Endothelial cell of umbilical vein (primary cell): ENCODE results near the gene TEX53. TPM values are rescaled to one million over a fixed set of nuclear protein-coding genes. Genes with fewer than 3 reads are reported as not detected.

Experiments used
- BruUV-seq: library from RNA; stranded (reverse); fragments of 400-500 nt; replicated peaks from 2 replicates; lab custom pipeline; 2021; lab: Mats Ljungman, UMichigan
- CTCF ChIA-PET: fragments of 300-600, 350-600 bp; sonication (Branson Sonifier 250); formaldehyde crosslinking; loops from one replicate; lab custom pipeline; 2021; ENCODE audit warnings: antibody characterized with exemption, inconsistent platforms; lab: Charles Lee
- POLR2A ChIA-PET: fragments of 300-600, 350-600 bp; sonication (Branson Sonifier 250); formaldehyde crosslinking; loops from one replicate; lab custom pipeline; 2021; ENCODE audit warnings: antibody characterized with exemption, inconsistent platforms; lab: Charles Lee
- DNase-seq: peaks from one replicate; pipeline ENCODE4 v3.0.0-alpha.2; 2011; ENCODE audit warnings: low read depth, low spot score
- FAIRE-seq: peaks from 2 replicates; lab custom pipeline; 2011; peaks lifted over from hg19 to GRCh38; lab: Jason Lieb, UNC
- H2AFZ ChIP-seq: 2 replicates; pipeline ENCODE4 v1.6.0; 2012; ENCODE audit warnings: low read depth, low read length, control low read depth, inconsistent platforms
- H3K27ac ChIP-seq: 2 replicates; pipeline ENCODE4 v1.5.1; 2011; ENCODE audit warnings: low read depth, mild to moderate bottlenecking, control low read depth, low read length, moderate library complexity; ENCODE audit not compliant: insufficient read depth
- H3K27me3 ChIP-seq, 2 experiments: 2 replicates each; pipeline versions ENCODE4 v1.6.0 to v1.6.1; 2011; ENCODE audit warnings: low read length in 2 of 2, mixed read lengths in 1 of 2; ENCODE audit not compliant: control insufficient read depth in 2 of 2, insufficient read depth in 2 of 2
- H3K36me3 ChIP-seq, 2 experiments: 2 replicates in 1 of 2; 3 replicates in 1 of 2; pipeline ENCODE4 v1.5.1; 2011; ENCODE audit warnings: low read length in 2 of 2, mild to moderate bottlenecking in 1 of 2, moderate library complexity in 1 of 2; ENCODE audit not compliant: control insufficient read depth in 2 of 2, insufficient read depth in 2 of 2; ENCODE audit errors: extremely low read depth in 1 of 2
- H3K4me1 ChIP-seq: 3 replicates; pipeline ENCODE4 v1.5.1; 2011; ENCODE audit warnings: mild to moderate bottlenecking, low read length; ENCODE audit not compliant: control insufficient read depth, insufficient read depth; ENCODE audit errors: extremely low read depth
- H3K4me2 ChIP-seq: 2 replicates; pipeline ENCODE4 v1.6.1; 2011; ENCODE audit warnings: low read length, control low read depth, mixed read lengths; ENCODE audit not compliant: insufficient read depth
- H3K4me3 ChIP-seq, 3 experiments: fragments of 200-600 bp in 1 of 3; sonication (generic), shearing (Covaris generic) in 1 of 3; replicated peaks in 1 of 3; 2 replicates each; pipeline ENCODE4 v1.5.1; 2011 to 2016; ENCODE audit warnings: control low read depth in 3 of 3, low read length in 3 of 3, mild to moderate bottlenecking in 2 of 3, inconsistent platforms in 1 of 3, low read depth in 1 of 3, moderate library complexity in 1 of 3; ENCODE audit not compliant: insufficient read depth in 1 of 3
- H3K79me2 ChIP-seq: 2 replicates; pipeline ENCODE4 v1.6.0; 2012; ENCODE audit warnings: low read length, inconsistent platforms; ENCODE audit not compliant: control insufficient read depth, insufficient read depth
- H3K9ac ChIP-seq: replicated peaks from 2 replicates; pipeline ENCODE3; 2011; ENCODE audit warnings: low read length, control low read depth; ENCODE audit not compliant: insufficient read depth; ENCODE audit errors: extremely low read depth
- H3K9me1 ChIP-seq: replicated peaks from 3 replicates; pipeline ENCODE4 v1.6.0; 2011; ENCODE audit warnings: mild to moderate bottlenecking, low read length; ENCODE audit not compliant: control insufficient read depth, insufficient read depth; ENCODE audit errors: extremely low read depth
- H3K9me3 ChIP-seq: replicated peaks from 2 replicates; pipeline ENCODE4 v1.5.1; 2012; ENCODE audit warnings: low read length, inconsistent platforms; ENCODE audit not compliant: control insufficient read depth, insufficient read depth
- H4K20me1 ChIP-seq: replicated peaks from 2 replicates; pipeline ENCODE3; 2011; ENCODE audit warnings: mild to moderate bottlenecking, low read length; ENCODE audit not compliant: control insufficient read depth, insufficient read depth; ENCODE audit errors: extremely low read depth
- EZH2 ChIP-seq: IDR thresholded peaks from 2 replicates; pipeline ENCODE4 v1.6.1; 2012; ENCODE audit warnings: borderline replicate concordance, low read depth, mild to moderate bottlenecking, moderate library complexity, low read length, inconsistent platforms; ENCODE audit not compliant: severe bottlenecking
- FOS ChIP-seq: IDR thresholded peaks from 2 replicates; pipeline ENCODE4 v1.6.1; 2011; ENCODE audit warnings: mild to moderate bottlenecking, low read length, moderate library complexity, borderline replicate concordance; ENCODE audit not compliant: insufficient read depth
- GATA2 ChIP-seq: IDR thresholded peaks from 2 replicates; pipeline ENCODE4 v1.7.0; 2011; ENCODE audit warnings: low read depth, mild to moderate bottlenecking, moderate library complexity, mixed read lengths, low read length; ENCODE audit not compliant: insufficient read length, insufficient read depth
- JUN ChIP-seq: IDR thresholded peaks from 2 replicates; pipeline ENCODE4 v1.6.1; 2011; ENCODE audit warnings: borderline replicate concordance, low read depth; ENCODE audit not compliant: insufficient read length, insufficient read depth
- MYC ChIP-seq: IDR thresholded peaks from one replicate; pipeline ENCODE4 v1.6.1; 2011; ENCODE audit warnings: mild to moderate bottlenecking, low read depth, low read length
- POLR2A ChIP-seq: IDR thresholded peaks from 2 replicates; pipeline ENCODE4 v1.6.1; 2012; ENCODE audit warnings: low read depth, mild to moderate bottlenecking, control low read depth, low read length
- POLR2AphosphoS5 ChIP-seq: IDR thresholded peaks from 2 replicates; pipeline ENCODE4 v1.6.1; 2012; ENCODE audit warnings: low read depth, mild to moderate bottlenecking, control low read depth, low read length, moderate library complexity; ENCODE audit not compliant: insufficient read depth
- dilution Hi-C: fragments of 300-500 bp; cut with MboI; formaldehyde crosslinking; loops from one replicate; pipeline ENCODE4 v1.15.0; 2019; ENCODE audit warnings: low sequenced_read_pairs; ENCODE audit not compliant: extremely low pct_ligation_motif_present
- intact Hi-C: fragments of 100-400 bp; cut with micrococcal nuclease; formaldehyde crosslinking; loops from one replicate; pipeline ENCODE4 v1.10.0; 2022
- polyA plus RNA-seq, 4 experiments: library from polyadenylated mRNA; depleted of rRNA in 3 of 4; stranded (reverse) in 3 of 4; unstranded in 1 of 4; fragments of >200 nt; gene quantifications; 2 replicates each; pipeline versions ENCODE4 v1.2.1 to v1.2.3, GENCODE V29; 2011 to 2012; ENCODE audit warnings: missing spikeins in 1 of 4
- total RNA-seq: library from RNA; stranded (reverse); gene quantifications from 2 replicates; pipeline ENCODE4 v1.2.3, GENCODE V29; 2021
- TF ChIP-seq, protein P1 (sequence below), 2 donors: IDR thresholded peaks; 1 replicate in 1 of 2; 2 replicates in 1 of 2; pipeline ENCODE4 v1.5.1; 2011; ENCODE audit warnings: low read length in 2 of 2, mild to moderate bottlenecking in 2 of 2, moderate library complexity in 2 of 2, control low read depth in 1 of 2, inconsistent platforms in 1 of 2, low read depth in 1 of 2; ENCODE audit not compliant: insufficient read depth in 1 of 2; ENCODE audit errors: extremely low read depth in 1 of 2
- TF ChIP-seq, protein P2 (sequence below): IDR thresholded peaks from 2 replicates; pipeline ENCODE4 v1.6.1; 2011; ENCODE audit not compliant: insufficient read depth, insufficient read length

TEX53 gene
- total and polyA plus RNA-seq, 2 donors (not counting 3 experiments of a cell fraction or from before 2014, with no cell fraction given), result not detected

DNA sequence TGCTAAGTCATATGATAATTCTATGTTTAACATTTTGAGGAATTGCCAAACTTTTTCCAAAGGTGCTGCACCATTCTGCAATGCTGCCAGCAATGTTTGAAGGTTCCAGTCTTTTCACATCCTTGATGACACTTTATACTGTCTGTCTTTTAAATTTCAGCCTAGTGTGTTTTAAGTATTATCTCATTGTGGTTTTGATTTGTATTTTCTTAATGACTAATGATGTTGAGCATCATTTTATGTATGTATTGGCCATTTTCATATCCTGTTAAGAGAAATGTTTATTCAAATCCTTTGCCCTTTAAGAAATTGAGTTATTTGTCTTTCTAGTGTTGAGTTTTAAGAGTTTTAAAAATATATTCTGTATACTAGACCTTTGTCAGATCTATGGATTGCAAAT lies 29.4 kb upstream of the TEX53 start:
- no peak for FAIRE-seq

More for the DNA sequence above, 29.4 kb upstream of the TEX53 start:
- no TSS peak for BruUV-seq
- dilution Hi-C loops, result no loop called here
- Histone ChIP-seq H2AFZ (no peak overlapping the region), H3K9me1 (no peaks in the 10 kb centered on the region), H4K20me1 (no peaks in the 10 kb centered on the region), H3K27ac (no peak overlapping the region), H3K9me3 (no peaks in the 10 kb centered on the region), H3K4me2 (no peak overlapping the region), H3K36me3 (no peaks in the 10 kb centered on the region), H3K79me2 (no peaks in the 10 kb centered on the region), H3K4me1 (peaks cover 12% of the 10 kb centered on the region), H3K4me3 (no peak overlapping the region), H3K9ac (no peak overlapping the region), H3K27me3 (no peaks in the 10 kb centered on the region)
- intact Hi-C loops, result loop anchor here (2.0 kb wide), 1 partner anchor 46 kb away; no protein-coding TSS in a partner anchor
- DNase-seq, result no peak
- TF ChIP-seq, protein P1, sequence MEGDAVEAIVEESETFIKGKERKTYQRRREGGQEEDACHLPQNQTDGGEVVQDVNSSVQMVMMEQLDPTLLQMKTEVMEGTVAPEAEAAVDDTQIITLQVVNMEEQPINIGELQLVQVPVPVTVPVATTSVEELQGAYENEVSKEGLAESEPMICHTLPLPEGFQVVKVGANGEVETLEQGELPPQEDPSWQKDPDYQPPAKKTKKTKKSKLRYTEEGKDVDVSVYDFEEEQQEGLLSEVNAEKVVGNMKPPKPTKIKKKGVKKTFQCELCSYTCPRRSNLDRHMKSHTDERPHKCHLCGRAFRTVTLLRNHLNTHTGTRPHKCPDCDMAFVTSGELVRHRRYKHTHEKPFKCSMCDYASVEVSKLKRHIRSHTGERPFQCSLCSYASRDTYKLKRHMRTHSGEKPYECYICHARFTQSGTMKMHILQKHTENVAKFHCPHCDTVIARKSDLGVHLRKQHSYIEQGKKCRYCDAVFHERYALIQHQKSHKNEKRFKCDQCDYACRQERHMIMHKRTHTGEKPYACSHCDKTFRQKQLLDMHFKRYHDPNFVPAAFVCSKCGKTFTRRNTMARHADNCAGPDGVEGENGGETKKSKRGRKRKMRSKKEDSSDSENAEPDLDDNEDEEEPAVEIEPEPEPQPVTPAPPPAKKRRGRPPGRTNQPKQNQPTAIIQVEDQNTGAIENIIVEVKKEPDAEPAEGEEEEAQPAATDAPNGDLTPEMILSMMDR (IDR thresholded peaks at IDR 0.05; ENCODE audit: extremely low read depth in 1 of 2, insufficient read depth in 1 of 2, low read depth in 1 of 2, low read length in 2 of 2), result no peak
- TF ChIP-seq EZH2 (no peak), JUN (peak; percentile 3), POLR2A (no peak), GATA2 (no peak), POLR2AphosphoS5 (no peak), FOS (peak; percentile 58), MYC (no peak)
- TF ChIP-seq, protein P2, sequence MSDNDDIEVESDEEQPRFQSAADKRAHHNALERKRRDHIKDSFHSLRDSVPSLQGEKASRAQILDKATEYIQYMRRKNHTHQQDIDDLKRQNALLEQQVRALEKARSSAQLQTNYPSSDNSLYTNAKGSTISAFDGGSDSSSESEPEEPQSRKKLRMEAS, result no peak
- CTCF ChIA-PET, result no interaction called here
- POLR2A ChIA-PET, result no interaction called here
